GM18519 (cell line): ENCODE data around the gene PEX5L.
"Not testable (repeated sequence)": the region's sequence is repeated elsewhere in the genome, so short reads cannot be mapped to it uniquely, and the experiment has no call there.

Experiments used
- ATAC-seq: cut with Tn5 transposase; IDR thresholded peaks from one replicate; pipeline ENCODE4 v1.9.1; 2021; ENCODE audit warnings: mild to moderate bottlenecking, moderate library complexity; ENCODE audit not compliant: unreplicated experiment, low FRiP score

PEX5L gene

DNA sequence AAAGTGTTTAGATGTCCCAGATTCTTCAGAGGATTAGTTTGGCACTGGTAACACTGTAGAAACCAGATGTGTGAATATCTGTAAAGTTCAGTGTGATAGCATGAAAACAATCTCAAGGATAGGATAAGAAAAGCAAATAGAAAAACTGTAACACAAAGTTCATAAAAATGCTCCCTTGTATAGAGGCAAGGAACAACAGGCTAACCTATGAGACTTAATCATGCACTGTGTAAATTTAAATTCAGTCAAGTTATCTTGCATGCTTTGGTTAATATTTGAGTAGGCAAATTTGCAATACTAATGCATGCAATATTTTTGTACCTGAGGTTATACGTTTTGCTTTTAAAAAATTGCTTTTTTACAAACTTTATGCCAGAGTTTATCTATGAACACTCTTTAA, 239.5 kb downstream of the PEX5L start:
- ATAC-seq = no peak

DNA sequence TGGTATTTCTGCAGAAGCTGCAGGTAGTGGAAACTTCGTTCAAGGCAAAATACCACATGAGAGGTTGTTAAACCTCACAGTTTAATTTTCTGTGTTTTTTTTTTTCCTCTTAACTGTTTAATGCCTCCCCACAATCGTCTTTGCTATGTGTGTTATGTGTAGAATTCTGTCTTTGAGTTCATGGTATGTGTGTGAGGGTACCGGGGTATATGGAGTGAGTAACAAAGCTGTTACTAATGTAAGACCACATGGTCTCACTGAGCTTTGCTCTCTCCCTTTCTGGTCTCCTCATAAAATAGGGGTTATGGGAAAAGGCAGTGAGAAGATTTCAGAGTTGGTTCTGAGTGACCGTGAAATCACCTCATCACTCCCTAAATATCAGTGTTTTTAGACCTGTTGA, 240.3 kb downstream of the PEX5L start:
- ATAC-seq = no peak

DNA sequence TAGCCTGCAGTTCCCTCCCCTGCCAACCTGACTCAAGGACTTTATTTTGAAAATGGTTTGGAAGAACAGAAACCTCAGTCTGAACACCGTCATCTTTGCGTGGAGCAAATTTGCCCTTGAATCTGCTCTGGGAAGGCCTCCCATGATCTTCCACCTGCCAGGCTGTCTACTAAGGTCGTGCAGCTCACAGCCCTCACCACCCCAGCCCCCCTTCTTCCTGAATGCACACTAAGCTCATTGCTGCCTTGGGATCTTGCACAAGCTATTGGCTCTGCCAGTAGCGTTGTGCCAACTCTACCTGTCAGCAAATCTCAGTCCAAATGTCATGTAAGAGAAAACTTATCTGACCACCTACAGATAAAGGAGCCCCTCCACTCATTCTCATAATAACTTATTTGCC, 242.4 kb downstream of the PEX5L start:
- ATAC-seq = no peak

- no peak for ATAC-seq
Measured at GRCh38 chr3:179791793-179792192, 244.9 kb downstream of the PEX5L start.

DNA sequence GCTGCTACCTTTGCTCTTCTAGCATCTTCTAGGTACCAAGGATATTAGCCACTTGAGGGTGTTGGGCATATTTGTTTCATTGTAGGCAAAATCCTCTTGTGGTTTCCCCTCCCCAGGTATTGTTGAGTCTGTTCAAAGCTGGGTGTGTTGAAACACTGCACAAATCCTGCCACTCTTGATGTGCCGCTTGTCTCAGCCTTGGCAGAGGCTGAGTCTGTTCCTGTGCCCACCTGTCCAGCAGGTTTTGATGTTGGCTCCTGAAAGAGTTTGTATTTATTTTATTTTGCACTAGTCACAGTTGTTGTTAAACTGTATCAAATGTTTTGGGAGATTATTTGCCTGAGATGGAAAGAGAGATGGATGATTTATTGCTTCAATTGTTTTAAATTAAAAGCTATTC, 247.7 kb downstream of the PEX5L start:
- no peak for ATAC-seq

DNA sequence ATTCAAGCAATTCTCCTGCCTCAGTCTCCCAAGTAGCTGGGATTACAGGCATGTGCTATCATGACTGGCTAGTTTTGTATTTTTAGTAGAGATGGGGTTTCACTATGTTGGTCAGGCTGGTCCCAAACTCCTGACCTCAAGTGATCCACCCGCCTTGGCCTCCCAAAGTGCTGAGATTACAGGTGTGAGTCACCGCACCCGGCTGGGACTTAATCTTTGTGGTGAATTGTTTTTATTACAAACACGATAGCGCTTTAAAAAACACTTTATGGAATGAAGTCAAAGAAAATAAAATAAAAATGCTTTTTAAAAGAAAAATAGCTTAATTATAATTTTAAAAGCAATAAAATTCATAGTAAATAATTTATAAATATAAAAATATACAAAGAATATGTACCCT, 253.9 kb downstream of the PEX5L start:
- not testable (repeated sequence) for ATAC-seq

DNA sequence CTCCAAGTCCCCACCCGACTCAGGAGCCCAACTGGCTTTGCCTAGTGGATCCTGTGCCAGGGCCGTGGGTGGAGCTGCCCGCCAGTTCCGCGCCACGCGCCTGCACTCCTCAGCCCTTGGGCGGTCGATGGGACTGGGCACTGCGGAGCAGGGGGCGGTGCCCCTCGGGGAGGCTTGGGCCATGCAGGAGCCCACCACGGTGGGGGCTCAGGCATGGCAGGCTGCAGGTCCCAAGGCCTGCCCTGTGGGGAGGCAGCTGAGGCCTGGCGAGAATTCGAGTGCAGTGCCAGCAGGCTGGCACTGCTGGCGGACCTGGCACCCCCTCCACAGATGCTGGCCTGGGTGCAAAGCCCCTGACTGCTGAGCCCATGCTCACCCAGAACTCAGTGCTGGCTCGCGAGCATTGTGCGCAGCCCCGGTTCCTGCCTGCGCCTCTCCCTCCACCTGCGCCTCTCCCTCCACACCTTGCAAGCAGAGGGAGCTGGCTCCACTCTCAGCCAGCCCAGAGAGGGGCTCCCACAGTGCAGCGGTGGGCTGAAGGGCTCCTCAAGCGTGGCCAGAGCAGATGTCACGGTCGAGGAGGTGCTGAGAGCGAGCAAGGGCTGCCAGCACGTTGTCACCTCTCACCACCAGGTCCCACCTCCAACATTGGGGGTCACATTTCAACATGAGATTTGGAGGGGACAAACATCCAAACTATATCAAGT, 261.2 kb downstream of the PEX5L start:
- no peak for ATAC-seq

GRCh38 chr3:179772297-179772696, 264.4 kb downstream of the PEX5L start:
- ATAC-seq = no peak

DNA sequence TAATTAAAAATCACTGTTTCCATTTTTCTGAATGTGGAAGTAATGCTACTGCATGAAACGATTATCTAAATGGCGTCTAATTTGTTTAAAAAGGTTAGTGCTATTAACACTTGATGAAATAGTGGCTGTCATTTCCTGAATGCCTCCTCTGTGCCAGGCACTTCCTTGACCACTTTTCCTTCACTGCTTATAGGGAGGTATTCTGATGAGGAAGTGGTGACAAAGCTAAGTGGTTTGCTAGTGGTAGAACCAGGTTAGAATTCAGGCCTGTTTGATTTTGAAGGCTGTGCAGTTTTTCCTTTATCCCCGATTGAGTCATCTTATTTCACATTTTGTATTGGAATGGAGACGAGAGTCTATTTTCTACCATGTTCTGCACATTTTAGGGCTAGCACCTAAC, 264.9 kb downstream of the PEX5L start:
- no peak for ATAC-seq

GRCh38 chr3:179769411-179770247, 267.1 kb downstream of the PEX5L start:
- ATAC-seq = no peak

DNA sequence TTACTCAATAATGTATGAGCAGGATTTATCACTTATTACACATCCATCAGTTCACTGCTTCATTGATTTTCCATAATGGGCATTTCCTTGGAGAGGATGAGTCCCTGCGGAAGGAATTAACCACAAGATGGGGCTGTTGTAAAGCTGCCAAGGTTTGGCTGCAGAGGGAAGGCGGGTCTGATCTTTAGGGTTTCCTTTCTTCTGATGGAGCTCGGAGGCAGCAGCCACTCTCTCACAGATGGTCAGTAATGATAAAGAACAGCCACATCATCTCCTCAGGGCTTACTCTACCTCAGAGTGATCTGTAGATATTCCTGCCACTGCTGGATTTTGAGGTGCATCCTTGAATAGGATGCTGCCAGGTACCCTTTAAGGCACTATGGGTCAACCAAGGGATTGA, 268.7 kb downstream of the PEX5L start:
- no peak for ATAC-seq

- no peak for ATAC-seq
Measured at GRCh38 chr3:179766416-179767133, 270.2 kb downstream of the PEX5L start.

GRCh38 chr3:179765396-179765795, 271.3 kb downstream of the PEX5L start:
- ATAC-seq = no peak

GRCh38 chr3:179760944-179761343, 275.8 kb downstream of the PEX5L start:
- ATAC-seq = no peak

DNA sequence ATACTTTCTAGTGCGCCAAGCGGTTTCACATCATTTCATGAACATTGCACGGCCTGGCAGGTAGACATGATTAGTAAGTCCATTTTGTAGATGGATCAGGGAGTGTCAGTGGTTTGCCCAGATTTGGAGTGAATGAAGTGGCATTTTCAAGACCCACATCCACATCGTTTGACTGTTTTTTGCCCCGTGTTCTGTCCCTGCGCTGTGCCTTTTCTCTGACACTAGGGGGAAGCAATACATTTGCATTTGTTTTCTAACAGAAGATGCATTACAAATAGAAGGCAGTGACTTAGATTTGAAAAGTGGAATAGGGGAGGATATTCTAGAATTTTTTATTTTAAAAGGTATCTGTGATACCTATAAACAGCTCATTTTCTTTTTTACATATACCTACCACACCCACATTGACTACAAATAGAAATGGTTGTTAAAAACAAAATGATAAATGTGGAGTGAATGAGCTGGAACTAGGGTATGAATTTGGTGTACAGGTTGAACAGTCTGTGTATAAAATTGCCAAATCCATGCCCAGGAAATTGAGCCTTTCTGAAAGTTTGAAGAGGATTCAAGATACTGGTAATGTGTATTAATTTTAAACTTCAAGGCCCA, 285.9 kb downstream of the PEX5L start:
- ATAC-seq = peak; percentile 63

GRCh38 chr3:179745716-179746115, 291.0 kb downstream of the PEX5L start:
- no peak for ATAC-seq

DNA sequence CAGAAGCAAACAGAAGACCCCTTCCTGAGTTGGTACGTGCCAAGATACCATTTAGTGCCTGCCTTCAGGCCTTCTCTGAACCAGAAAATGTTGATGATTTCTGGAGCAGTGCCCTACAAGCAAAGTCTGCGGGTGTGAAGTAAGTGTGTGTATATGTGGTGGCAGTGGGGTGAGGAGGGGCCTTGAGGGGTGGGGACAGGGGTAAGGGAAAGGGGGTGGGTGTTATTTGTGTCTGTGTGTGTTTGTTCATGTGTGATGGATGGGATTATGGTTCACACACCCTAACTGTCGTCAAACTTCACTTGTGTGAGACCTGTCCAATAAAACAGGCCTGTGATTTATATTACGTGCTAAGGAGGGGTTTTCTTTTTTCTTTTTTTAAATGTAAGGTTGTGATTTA, 291.7 kb downstream of the PEX5L start:
- no peak for ATAC-seq
